ENCODE results near the gene OCIAD1. TPM values are rescaled to one million over a fixed set of nuclear protein-coding genes. Genes with fewer than 3 reads are reported as not detected.
"Not testable (repeated sequence)": the region's sequence is repeated elsewhere in the genome, so short reads cannot be mapped to it uniquely, and the experiment has no call there.

Gene OCIAD1
- total and polyA plus RNA-seq, 8 donors: 120 to 233 (median 202) TPM

- H3K4me3 ChIP-seq: no peak overlapping the region
- no peak for DNase-seq
- ATAC-seq: no peak
- no peaks in the 10 kb centered on the region for H3K4me1 ChIP-seq
- no peaks in the 10 kb centered on the region for H3K27me3 ChIP-seq
- peaks cover 0 to 15% of the 10 kb centered on the region in 2 donors for H3K36me3 ChIP-seq
- peaks cover 0 to 5% of the 10 kb centered on the region in 2 donors for H3K9me3 ChIP-seq
- intact Hi-C loops (cut with DNase I): no loop called here
- TF ChIP-seq, protein P1, sequence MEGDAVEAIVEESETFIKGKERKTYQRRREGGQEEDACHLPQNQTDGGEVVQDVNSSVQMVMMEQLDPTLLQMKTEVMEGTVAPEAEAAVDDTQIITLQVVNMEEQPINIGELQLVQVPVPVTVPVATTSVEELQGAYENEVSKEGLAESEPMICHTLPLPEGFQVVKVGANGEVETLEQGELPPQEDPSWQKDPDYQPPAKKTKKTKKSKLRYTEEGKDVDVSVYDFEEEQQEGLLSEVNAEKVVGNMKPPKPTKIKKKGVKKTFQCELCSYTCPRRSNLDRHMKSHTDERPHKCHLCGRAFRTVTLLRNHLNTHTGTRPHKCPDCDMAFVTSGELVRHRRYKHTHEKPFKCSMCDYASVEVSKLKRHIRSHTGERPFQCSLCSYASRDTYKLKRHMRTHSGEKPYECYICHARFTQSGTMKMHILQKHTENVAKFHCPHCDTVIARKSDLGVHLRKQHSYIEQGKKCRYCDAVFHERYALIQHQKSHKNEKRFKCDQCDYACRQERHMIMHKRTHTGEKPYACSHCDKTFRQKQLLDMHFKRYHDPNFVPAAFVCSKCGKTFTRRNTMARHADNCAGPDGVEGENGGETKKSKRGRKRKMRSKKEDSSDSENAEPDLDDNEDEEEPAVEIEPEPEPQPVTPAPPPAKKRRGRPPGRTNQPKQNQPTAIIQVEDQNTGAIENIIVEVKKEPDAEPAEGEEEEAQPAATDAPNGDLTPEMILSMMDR (IDR thresholded peaks at IDR 0.05): no peak
- H3K27ac ChIP-seq: no peak overlapping the region
These were observed 32.8 kb downstream of the OCIAD1 start for GRCh38 chr4:48863728-48864127.

- H3K4me1 ChIP-seq; H3K9me3 ChIP-seq; DNase-seq; H3K36me3 ChIP-seq; H3K27me3 ChIP-seq; H3K4me3 ChIP-seq; intact Hi-C loops (cut with DNase I); H3K27ac ChIP-seq; ATAC-seq: not testable (repeated sequence)
These were observed 33.8 kb downstream of the OCIAD1 start for GRCh38 chr4:48864696-48865095.

DNA sequence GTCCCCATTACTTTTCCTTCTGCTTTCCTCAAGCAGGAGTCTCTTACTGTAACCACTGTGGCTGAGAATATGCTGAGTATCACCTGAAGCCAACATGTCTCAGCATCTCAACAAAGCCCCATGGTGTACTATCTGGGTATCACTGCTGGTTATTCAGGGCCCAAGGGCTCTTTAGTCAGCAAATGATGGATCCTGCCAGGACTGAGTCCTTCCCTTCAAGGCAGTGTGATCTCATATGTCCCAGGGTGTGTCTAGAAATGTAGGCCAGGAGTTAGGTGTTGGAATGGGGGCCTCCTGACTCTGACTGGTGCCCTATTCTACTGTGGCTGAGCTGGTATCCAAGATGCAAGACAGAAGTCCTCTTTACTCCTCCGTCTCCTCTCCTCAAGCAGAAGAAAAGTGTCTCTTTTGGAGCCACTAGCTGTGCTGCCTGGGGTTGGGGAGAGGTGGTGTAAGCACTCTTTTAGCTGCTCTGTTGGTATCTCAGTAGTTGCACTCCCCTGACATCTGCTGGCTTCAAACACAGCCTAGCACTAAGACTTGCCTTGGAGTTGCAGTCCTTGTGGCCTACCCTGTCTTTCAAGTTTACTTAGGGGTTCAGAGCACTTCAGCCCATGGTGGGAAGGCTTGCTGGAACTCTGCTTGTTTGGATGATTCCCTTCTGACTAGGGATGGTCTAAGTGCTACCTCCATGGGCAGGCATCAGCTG lies 47.1 kb downstream of the OCIAD1 start:
- Histone ChIP-seq H3K4me3 (no peak overlapping the region), H3K9me3 (no peaks in the 10 kb centered on the region), H3K27me3 (no peaks in the 10 kb centered on the region), H3K4me1 (no peaks in the 10 kb centered on the region), H3K36me3 (no peaks in the 10 kb centered on the region), H3K27ac (no peak overlapping the region)
- intact Hi-C loops (cut with DNase I): no loop called here
- no peak for DNase-seq
- TF ChIP-seq, protein P1 (IDR thresholded peaks at IDR 0.05): no peak
- no peak for ATAC-seq

GRCh38 chr4:48879561-48880442 lies 48.9 kb downstream of the OCIAD1 start:
- H3K27me3 ChIP-seq: no peaks in the 10 kb centered on the region
- TF ChIP-seq, protein P1 (IDR thresholded peaks at IDR 0.05): no peak
- H3K9me3 ChIP-seq: no peaks in the 10 kb centered on the region
- H3K27ac ChIP-seq: no peak overlapping the region
- DNase-seq (no peak), ATAC-seq (no peak)
- H3K36me3 ChIP-seq: no peaks in the 10 kb centered on the region
- intact Hi-C loops (cut with DNase I): no loop called here
- no peak overlapping the region for H3K4me3 ChIP-seq
- no peaks in the 10 kb centered on the region for H3K4me1 ChIP-seq

- intact Hi-C loops (cut with DNase I); H3K9me3 ChIP-seq; H3K4me3 ChIP-seq; ATAC-seq; H3K36me3 ChIP-seq; H3K4me1 ChIP-seq; H3K27ac ChIP-seq; H3K27me3 ChIP-seq; DNase-seq: not testable (repeated sequence)
These were observed 50.8 kb downstream of the OCIAD1 start for GRCh38 chr4:48881646-48882045.

DNA sequence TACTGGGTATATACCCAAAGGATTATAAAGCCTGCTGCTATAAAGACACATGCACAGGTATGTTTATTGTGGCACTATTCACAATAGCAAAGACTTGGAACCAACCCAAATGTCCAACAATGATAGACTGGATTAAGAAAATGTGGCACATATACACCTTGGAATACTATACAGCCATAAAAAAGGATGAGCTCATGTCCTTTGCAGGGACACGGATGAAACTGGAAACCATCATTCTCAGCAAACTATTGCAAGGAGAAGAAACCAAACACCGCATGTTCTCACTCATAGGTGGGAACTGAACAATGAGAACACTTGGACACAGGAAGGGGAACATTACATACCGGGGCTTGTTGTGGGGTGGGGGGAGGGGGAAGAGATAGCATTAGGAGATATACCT lies 58.9 kb downstream of the OCIAD1 start:
- DNase-seq; H3K27ac ChIP-seq; intact Hi-C loops (cut with DNase I); H3K4me3 ChIP-seq; ATAC-seq; H3K27me3 ChIP-seq; H3K9me3 ChIP-seq; H3K4me1 ChIP-seq: not testable (repeated sequence)
- peaks cover 0 to 26% of the 10 kb centered on the region in 2 donors for H3K36me3 ChIP-seq
